K562 (cell line): ENCODE data around the gene BOLA3.
A peak's percentile ranks its signal among the peaks of the same experiment; 100 is the strongest.

Source experiments
- BRD9 ChIP-seq: fragments of 450-650 bp; IDR thresholded peaks from 2 replicates; pipeline ENCODE4 v1.6.1; 2018; ENCODE audit warnings: low read depth; ENCODE audit not compliant: partially characterized antibody
- LARP7 ChIP-seq: fragments of 450-650 bp; IDR thresholded peaks from 2 replicates; pipeline ENCODE4 v1.6.1; 2016
- NFRKB ChIP-seq: fragments of 450-650 bp; IDR thresholded peaks from 2 replicates; pipeline ENCODE4 v1.6.1; 2016; ENCODE audit warnings: low read depth
- POLR2AphosphoS5 ChIP-seq: IDR thresholded peaks from 2 replicates; pipeline ENCODE4 v1.6.1; 2011; ENCODE audit warnings: mild to moderate bottlenecking, low read depth, low read length, moderate library complexity; ENCODE audit not compliant: control insufficient read depth, insufficient read depth
- PRPF4 ChIP-seq: fragments of 200-400 bp; formaldehyde crosslinking; IDR thresholded peaks from one replicate; pipeline ENCODE4 v1.6.1; 2017; ENCODE audit warnings: low read length, low read depth, mild to moderate bottlenecking; ENCODE audit not compliant: insufficient read depth, poor library complexity, severe bottlenecking
- RBM39 ChIP-seq: fragments of 200-400 bp; formaldehyde crosslinking; optimal IDR thresholded peaks from 2 replicates; pipeline ENCODE3; 2018; ENCODE audit warnings: low read depth, low read length
- TARDBP ChIP-seq: fragments of 450-650 bp; IDR thresholded peaks from 2 replicates; pipeline ENCODE4 v1.6.1; 2016
- TF ChIP-seq, protein P1 (sequence below): sonication (generic); formaldehyde crosslinking; IDR thresholded peaks from 2 replicates; pipeline ENCODE4 v1.8.0; 2023; ENCODE audit warnings: mild to moderate bottlenecking, missing genetic modification reagents
- TF ChIP-seq, protein P2 (sequence below), 3 experiments: IDR thresholded peaks in 2 of 3; conservative IDR thresholded peaks in 1 of 3; 2 replicates each; pipeline ENCODE4 v1.5.1; 2011 to 2012; ENCODE audit warnings: low read length in 3 of 3, mild to moderate bottlenecking in 3 of 3, control low read depth in 2 of 3, improper control_type of control experiment in 1 of 3, inconsistent platforms in 1 of 3, low read depth in 1 of 3, mixed read lengths in 1 of 3, moderate library complexity in 1 of 3; ENCODE audit not compliant: insufficient read depth in 2 of 3
- TF ChIP-seq, protein P3 (sequence below): sonication (generic); formaldehyde crosslinking; IDR thresholded peaks from 2 replicates; pipeline ENCODE4 v1.8.0; 2022; ENCODE audit warnings: missing genetic modification reagents, mild to moderate bottlenecking, borderline replicate concordance

- no peak; the same call in 1 of the 2 replicates for TF ChIP-seq NFRKB
- TF ChIP-seq, protein P1, sequence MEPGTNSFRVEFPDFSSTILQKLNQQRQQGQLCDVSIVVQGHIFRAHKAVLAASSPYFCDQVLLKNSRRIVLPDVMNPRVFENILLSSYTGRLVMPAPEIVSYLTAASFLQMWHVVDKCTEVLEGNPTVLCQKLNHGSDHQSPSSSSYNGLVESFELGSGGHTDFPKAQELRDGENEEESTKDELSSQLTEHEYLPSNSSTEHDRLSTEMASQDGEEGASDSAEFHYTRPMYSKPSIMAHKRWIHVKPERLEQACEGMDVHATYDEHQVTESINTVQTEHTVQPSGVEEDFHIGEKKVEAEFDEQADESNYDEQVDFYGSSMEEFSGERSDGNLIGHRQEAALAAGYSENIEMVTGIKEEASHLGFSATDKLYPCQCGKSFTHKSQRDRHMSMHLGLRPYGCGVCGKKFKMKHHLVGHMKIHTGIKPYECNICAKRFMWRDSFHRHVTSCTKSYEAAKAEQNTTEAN (CRISPR knock-in tag) = no peak
- TF ChIP-seq BRD9 = peak; percentile 54
- TF ChIP-seq PRPF4 = no peak
- TF ChIP-seq TARDBP = no peak
- TF ChIP-seq POLR2AphosphoS5 = peak; percentile 56; the same call in 1 of the 2 replicates
- no peak for TF ChIP-seq LARP7
- TF ChIP-seq, protein P2, sequence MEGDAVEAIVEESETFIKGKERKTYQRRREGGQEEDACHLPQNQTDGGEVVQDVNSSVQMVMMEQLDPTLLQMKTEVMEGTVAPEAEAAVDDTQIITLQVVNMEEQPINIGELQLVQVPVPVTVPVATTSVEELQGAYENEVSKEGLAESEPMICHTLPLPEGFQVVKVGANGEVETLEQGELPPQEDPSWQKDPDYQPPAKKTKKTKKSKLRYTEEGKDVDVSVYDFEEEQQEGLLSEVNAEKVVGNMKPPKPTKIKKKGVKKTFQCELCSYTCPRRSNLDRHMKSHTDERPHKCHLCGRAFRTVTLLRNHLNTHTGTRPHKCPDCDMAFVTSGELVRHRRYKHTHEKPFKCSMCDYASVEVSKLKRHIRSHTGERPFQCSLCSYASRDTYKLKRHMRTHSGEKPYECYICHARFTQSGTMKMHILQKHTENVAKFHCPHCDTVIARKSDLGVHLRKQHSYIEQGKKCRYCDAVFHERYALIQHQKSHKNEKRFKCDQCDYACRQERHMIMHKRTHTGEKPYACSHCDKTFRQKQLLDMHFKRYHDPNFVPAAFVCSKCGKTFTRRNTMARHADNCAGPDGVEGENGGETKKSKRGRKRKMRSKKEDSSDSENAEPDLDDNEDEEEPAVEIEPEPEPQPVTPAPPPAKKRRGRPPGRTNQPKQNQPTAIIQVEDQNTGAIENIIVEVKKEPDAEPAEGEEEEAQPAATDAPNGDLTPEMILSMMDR (IDR thresholded peaks at IDR 0.05 in 2 of 3, conservative IDR thresholded peaks at IDR 0.05 in 1 of 3; ENCODE audit: insufficient read depth in 2 of 3, low read depth in 1 of 3, low read length in 3 of 3) = no peak
- TF ChIP-seq, protein P3, sequence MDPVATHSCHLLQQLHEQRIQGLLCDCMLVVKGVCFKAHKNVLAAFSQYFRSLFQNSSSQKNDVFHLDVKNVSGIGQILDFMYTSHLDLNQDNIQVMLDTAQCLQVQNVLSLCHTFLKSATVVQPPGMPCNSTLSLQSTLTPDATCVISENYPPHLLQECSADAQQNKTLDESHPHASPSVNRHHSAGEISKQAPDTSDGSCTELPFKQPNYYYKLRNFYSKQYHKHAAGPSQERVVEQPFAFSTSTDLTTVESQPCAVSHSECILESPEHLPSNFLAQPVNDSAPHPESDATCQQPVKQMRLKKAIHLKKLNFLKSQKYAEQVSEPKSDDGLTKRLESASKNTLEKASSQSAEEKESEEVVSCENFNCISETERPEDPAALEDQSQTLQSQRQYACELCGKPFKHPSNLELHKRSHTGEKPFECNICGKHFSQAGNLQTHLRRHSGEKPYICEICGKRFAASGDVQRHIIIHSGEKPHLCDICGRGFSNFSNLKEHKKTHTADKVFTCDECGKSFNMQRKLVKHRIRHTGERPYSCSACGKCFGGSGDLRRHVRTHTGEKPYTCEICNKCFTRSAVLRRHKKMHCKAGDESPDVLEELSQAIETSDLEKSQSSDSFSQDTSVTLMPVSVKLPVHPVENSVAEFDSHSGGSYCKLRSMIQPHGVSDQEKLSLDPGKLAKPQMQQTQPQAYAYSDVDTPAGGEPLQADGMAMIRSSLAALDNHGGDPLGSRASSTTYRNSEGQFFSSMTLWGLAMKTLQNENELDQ (CRISPR knock-in tag) = no peak
- TF ChIP-seq RBM39 = no peak
These were observed 38.3 kb upstream of the BOLA3 start for GRCh38 chr2:74186038-74186437.
